ENCODE data around the gene KRT75. TPM values are rescaled to one million over a fixed set of nuclear protein-coding genes. Genes with fewer than 3 reads are reported as not detected.

KRT75 gene
- total and polyA plus RNA-seq, 2 experiments from 2014 or later, result not detected

- no peak overlapping the region for H3K9ac ChIP-seq
- no peak overlapping the region for H3K27ac ChIP-seq
- no peaks in the 10 kb centered on the region for H4K20me1 ChIP-seq (ENCODE audit: insufficient read depth)
- no peaks in the 10 kb centered on the region for H3K27me3 ChIP-seq (replicated peaks; ENCODE audit: insufficient read depth)
- H2AFZ ChIP-seq, result no peak overlapping the region
- no peak for DNase-seq
- TF ChIP-seq EZH2phosphoT487 (IDR thresholded peaks at IDR 0.05; ENCODE audit: insufficient read depth, low read depth) (no peak), EZH2 (IDR thresholded peaks at IDR 0.05; ENCODE audit: insufficient read depth, poor library complexity, severe bottlenecking) (no peak)
- 67 to 69% methylated on average over 5 of the region's 5 CpGs for WGBS, 2 experiments (ENCODE audit: low coverage in 1 of 2, low lambda C conversion rate in 2 of 2, missing lambda C conversion rate in 2 of 2)
- H3K9me3 ChIP-seq (ENCODE audit: low read depth), result no peaks in the 10 kb centered on the region
- no peak overlapping the region for H3K4me3 ChIP-seq
- H3K4me2 ChIP-seq (ENCODE audit: unreplicated experiment), result no peak overlapping the region
- H3K79me2 ChIP-seq (ENCODE audit: insufficient read depth), result no peaks in the 10 kb centered on the region
- H3K36me3 ChIP-seq (ENCODE audit: low read depth), result no peaks in the 10 kb centered on the region
- no peaks in the 10 kb centered on the region for H3K4me1 ChIP-seq (ENCODE audit: insufficient read depth)
- in situ Hi-C loops (cut with MboI), result no loop called here
- no peaks in the 10 kb centered on the region for H3K9me2 ChIP-seq (ENCODE audit: insufficient read depth)
- no peaks in the 10 kb centered on the region for H3F3A ChIP-seq (ENCODE audit: insufficient read depth)
These were observed 26.3 kb downstream of the KRT75 start for GRCh38 chr12:52407918-52408317.

DNA sequence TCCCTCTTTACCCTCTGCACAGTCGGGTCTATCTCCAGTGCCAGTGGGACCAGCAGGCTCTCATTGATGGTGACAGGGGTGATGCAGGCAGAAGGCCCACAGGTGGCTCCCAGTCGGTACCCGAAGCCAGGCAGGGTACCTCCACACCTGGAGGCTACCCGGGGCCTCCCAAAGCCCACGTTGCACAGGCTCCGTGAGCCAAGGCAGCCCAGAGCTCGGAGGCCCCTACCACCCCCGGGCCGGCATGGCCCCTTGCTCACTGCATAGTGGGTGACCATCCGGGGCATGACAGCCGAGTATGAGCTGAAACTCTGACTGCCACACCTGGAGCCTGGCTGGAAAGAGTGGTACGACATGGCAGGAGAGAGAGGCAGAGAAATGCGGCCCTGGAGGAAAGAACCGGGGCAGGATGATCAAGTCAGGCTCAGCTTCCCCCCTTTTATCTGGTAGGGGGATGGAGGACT, 28.2 kb downstream of the KRT75 start, which contains the start of gene KRT82:
TSS of gene KRT82 (minus strand) at position 414 of the 464 bp plus-strand sequence. CDS start at position 356, 58 bp downstream.
- H3K9me2 ChIP-seq (ENCODE audit: insufficient read depth), result no peaks in the 10 kb centered on the region
- no peak within 1 kb of the TSS for H3K4me3 ChIP-seq
- no peak within 1 kb of the TSS for H2AFZ ChIP-seq
- in situ Hi-C loops (cut with MboI), result no loop called here
- H3K4me2 ChIP-seq (ENCODE audit: unreplicated experiment), result no peak within 1 kb of the TSS
- no peaks in the 10 kb centered on the region for H4K20me1 ChIP-seq (ENCODE audit: insufficient read depth)
- no peak within 1 kb of the TSS for H3K9ac ChIP-seq
- no peaks in the 10 kb centered on the region for H3K27me3 ChIP-seq (replicated peaks; ENCODE audit: insufficient read depth)
- H3K9me3 ChIP-seq (ENCODE audit: low read depth), result no peaks in the 10 kb centered on the region
- DNase-seq, result no peak
- no peaks in the 10 kb centered on the region for H3F3A ChIP-seq (ENCODE audit: insufficient read depth)
- WGBS, 2 experiments (ENCODE audit: low coverage in 1 of 2, low lambda C conversion rate in 2 of 2, missing lambda C conversion rate in 2 of 2), result 73 to 74% methylated on average over 13 to 14 of the region's 14 CpGs
- no peaks in the 10 kb centered on the region for H3K36me3 ChIP-seq (ENCODE audit: low read depth)
- H3K27ac ChIP-seq, result no peak within 1 kb of the TSS
- no peaks in the 10 kb centered on the region for H3K79me2 ChIP-seq (ENCODE audit: insufficient read depth)
- TF ChIP-seq EZH2 (IDR thresholded peaks at IDR 0.05; ENCODE audit: insufficient read depth, poor library complexity, severe bottlenecking) (no peak), EZH2phosphoT487 (IDR thresholded peaks at IDR 0.05; ENCODE audit: insufficient read depth, low read depth) (no peak)
- H3K4me1 ChIP-seq (ENCODE audit: insufficient read depth), result no peaks in the 10 kb centered on the region

DNA sequence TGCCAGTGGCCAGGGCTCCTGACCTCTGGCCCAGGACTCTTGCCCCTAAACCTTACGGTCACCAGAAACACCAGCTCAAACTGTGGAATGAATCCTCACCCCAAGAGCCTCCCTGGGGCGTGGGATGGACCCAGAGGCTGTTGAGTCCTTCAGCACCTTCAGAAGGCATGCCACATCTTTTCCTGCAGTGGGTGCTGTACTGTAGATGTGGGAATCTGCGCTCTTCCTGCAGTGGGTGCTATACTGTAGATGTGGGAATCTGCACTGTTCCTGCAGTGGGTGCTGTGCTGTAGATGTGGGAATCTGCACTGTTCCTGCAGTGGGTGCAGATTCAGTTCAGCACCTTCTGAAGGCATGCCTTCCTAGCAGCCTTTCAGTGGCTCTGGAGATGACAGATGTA, 29.2 kb downstream of the KRT75 start:
- no peaks in the 10 kb centered on the region for H3K4me1 ChIP-seq (ENCODE audit: insufficient read depth)
- in situ Hi-C loops (cut with MboI), result no loop called here
- H3K4me2 ChIP-seq (ENCODE audit: unreplicated experiment), result no peak overlapping the region
- no peak overlapping the region for H3K4me3 ChIP-seq
- H3K9me2 ChIP-seq (ENCODE audit: insufficient read depth), result no peaks in the 10 kb centered on the region
- H4K20me1 ChIP-seq (ENCODE audit: insufficient read depth), result no peaks in the 10 kb centered on the region
- H3K36me3 ChIP-seq (ENCODE audit: low read depth), result no peaks in the 10 kb centered on the region
- no peak overlapping the region for H2AFZ ChIP-seq
- no peak for DNase-seq
- 76 to 81% methylated on average over 3 of the region's 3 CpGs for WGBS, 2 experiments (ENCODE audit: low coverage in 1 of 2, low lambda C conversion rate in 2 of 2, missing lambda C conversion rate in 2 of 2)
- H3K79me2 ChIP-seq (ENCODE audit: insufficient read depth), result no peaks in the 10 kb centered on the region
- H3K9me3 ChIP-seq (ENCODE audit: low read depth), result no peaks in the 10 kb centered on the region
- H3F3A ChIP-seq (ENCODE audit: insufficient read depth), result no peaks in the 10 kb centered on the region
- no peak for TF ChIP-seq EZH2phosphoT487 (IDR thresholded peaks at IDR 0.05; ENCODE audit: insufficient read depth, low read depth)
- no peak for TF ChIP-seq EZH2 (IDR thresholded peaks at IDR 0.05; ENCODE audit: insufficient read depth, poor library complexity, severe bottlenecking)
- no peak overlapping the region for H3K9ac ChIP-seq
- no peak overlapping the region for H3K27ac ChIP-seq
- no peaks in the 10 kb centered on the region for H3K27me3 ChIP-seq (replicated peaks; ENCODE audit: insufficient read depth)

DNA sequence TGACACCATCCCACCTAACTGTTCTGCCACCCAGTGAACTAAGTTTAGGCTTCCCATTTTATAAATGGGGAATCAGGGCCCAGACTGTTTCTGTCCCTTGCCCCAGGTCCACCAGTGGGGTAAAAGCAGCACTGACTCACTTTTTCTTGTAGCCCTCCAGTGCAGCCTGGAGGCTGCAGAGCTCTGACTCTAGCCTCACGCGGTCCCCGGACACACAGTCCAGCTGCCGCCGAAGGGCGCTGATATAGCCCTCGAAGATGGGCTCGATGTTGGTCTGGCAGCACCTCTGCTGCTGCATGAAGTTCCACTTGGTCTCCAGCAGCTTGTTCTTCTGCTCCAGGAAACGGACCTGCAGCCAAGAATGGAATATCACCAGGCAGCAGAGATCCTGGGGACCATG, 30.6 kb downstream of the KRT75 start:
- Histone ChIP-seq H2AFZ (no peak overlapping the region), H3K9me2 (ENCODE audit: insufficient read depth) (no peaks in the 10 kb centered on the region), H3K36me3 (ENCODE audit: low read depth) (no peaks in the 10 kb centered on the region), H3K27ac (no peak overlapping the region), H4K20me1 (ENCODE audit: insufficient read depth) (no peaks in the 10 kb centered on the region), H3K79me2 (ENCODE audit: insufficient read depth) (no peaks in the 10 kb centered on the region), H3K4me2 (ENCODE audit: unreplicated experiment) (no peak overlapping the region), H3K27me3 (replicated peaks; ENCODE audit: insufficient read depth) (0 out of 2 replicates have a peak, but pooled peaks cover under 1% of the 10 kb centered on the region), H3K9ac (no peak overlapping the region), H3F3A (ENCODE audit: insufficient read depth) (no peaks in the 10 kb centered on the region), H3K4me3 (no peak overlapping the region), H3K9me3 (ENCODE audit: low read depth) (no peaks in the 10 kb centered on the region), H3K4me1 (ENCODE audit: insufficient read depth) (no peaks in the 10 kb centered on the region)
- WGBS, 2 experiments (ENCODE audit: low coverage in 1 of 2, low lambda C conversion rate in 2 of 2, missing lambda C conversion rate in 2 of 2), result 84 to 88% methylated on average over 9 of the region's 9 CpGs
- in situ Hi-C loops (cut with MboI), result no loop called here
- TF ChIP-seq EZH2phosphoT487 (IDR thresholded peaks at IDR 0.05; ENCODE audit: insufficient read depth, low read depth) (no peak), EZH2 (IDR thresholded peaks at IDR 0.05; ENCODE audit: insufficient read depth, poor library complexity, severe bottlenecking) (no peak)
- no peak for DNase-seq

All from GM23248 (cell line).